Measurements from ENCODE around the gene GCNT2. TPM values are rescaled to one million over a fixed set of nuclear protein-coding genes. Genes with fewer than 3 reads are reported as not detected.
"Not testable (repeated sequence)": the region's sequence is repeated elsewhere in the genome, so short reads cannot be mapped to it uniquely, and the experiment has no call there.

GCNT2 gene
- total RNA-seq, 1 donor from 2014 or later: 71.1 TPM

- TF ChIP-seq CTCF (IDR thresholded peaks at IDR 0.05; ENCODE audit: unreplicated experiment): no peak
- no peak for DNase-seq (ENCODE audit: low spot score)
- Mint-ChIP-seq H3K4me3 (ENCODE audit: unreplicated experiment) (no peak overlapping the region), H3K27ac (ENCODE audit: unreplicated experiment) (no peak overlapping the region), H3K27me3 (ENCODE audit: unreplicated experiment) (peaks cover 3% of the 10 kb centered on the region), H3K4me1 (ENCODE audit: unreplicated experiment) (peaks cover 49% of the 10 kb centered on the region), H3K36me3 (ENCODE audit: low read depth, unreplicated experiment) (peaks cover 32% of the 10 kb centered on the region), H3K9me3 (ENCODE audit: unreplicated experiment) (no peaks in the 10 kb centered on the region)
Observed at GRCh38 chr6:10578723-10579122, 57.6 kb downstream of the GCNT2 start.

GRCh38 chr6:10579803-10580202 lies 58.7 kb downstream of the GCNT2 start:
- Mint-ChIP-seq H3K27me3 (ENCODE audit: unreplicated experiment) (peaks cover 3% of the 10 kb centered on the region), H3K9me3 (ENCODE audit: unreplicated experiment) (no peaks in the 10 kb centered on the region), H3K4me3 (ENCODE audit: unreplicated experiment) (no peak overlapping the region), H3K36me3 (ENCODE audit: low read depth, unreplicated experiment) (peaks cover 26% of the 10 kb centered on the region), H3K4me1 (ENCODE audit: unreplicated experiment) (peaks cover 54% of the 10 kb centered on the region), H3K27ac (ENCODE audit: unreplicated experiment) (no peak overlapping the region)
- no peak for DNase-seq (ENCODE audit: low spot score)
- no peak for TF ChIP-seq CTCF (IDR thresholded peaks at IDR 0.05; ENCODE audit: unreplicated experiment)

GRCh38 chr6:10580570-10580969 lies 59.4 kb downstream of the GCNT2 start:
- peak overlapping the region; percentile 48 for H3K27ac Mint-ChIP-seq (ENCODE audit: unreplicated experiment)
- no peaks in the 10 kb centered on the region for H3K9me3 Mint-ChIP-seq (ENCODE audit: unreplicated experiment)

GRCh38 chr6:10581402-10581801 lies 60.3 kb downstream of the GCNT2 start:
- H3K27ac Mint-ChIP-seq (ENCODE audit: unreplicated experiment); H3K27me3 Mint-ChIP-seq (ENCODE audit: unreplicated experiment); H3K4me3 Mint-ChIP-seq (ENCODE audit: unreplicated experiment); H3K9me3 Mint-ChIP-seq (ENCODE audit: unreplicated experiment); DNase-seq (ENCODE audit: low spot score): not testable (repeated sequence)
- Mint-ChIP-seq H3K4me1 (ENCODE audit: unreplicated experiment) (peaks cover 55% of the 10 kb centered on the region), H3K36me3 (ENCODE audit: low read depth, unreplicated experiment) (peaks cover 30% of the 10 kb centered on the region)

More at GRCh38 chr6:10580570-10580969, 59.4 kb downstream of the GCNT2 start:
- peaks cover 54% of the 10 kb centered on the region for H3K4me1 Mint-ChIP-seq (ENCODE audit: unreplicated experiment)
- peaks cover 3% of the 10 kb centered on the region for H3K27me3 Mint-ChIP-seq (ENCODE audit: unreplicated experiment)
- no peak overlapping the region for H3K4me3 Mint-ChIP-seq (ENCODE audit: unreplicated experiment)
- no peak for TF ChIP-seq CTCF (IDR thresholded peaks at IDR 0.05; ENCODE audit: unreplicated experiment)
- no peak for DNase-seq (ENCODE audit: low spot score)
- H3K36me3 Mint-ChIP-seq (ENCODE audit: low read depth, unreplicated experiment): peaks cover 29% of the 10 kb centered on the region

- H3K4me3 Mint-ChIP-seq (ENCODE audit: unreplicated experiment): peak overlapping the region; percentile 84
- peaks cover 53% of the 10 kb centered on the region for H3K4me1 Mint-ChIP-seq (ENCODE audit: unreplicated experiment)
- peaks cover 5% of the 10 kb centered on the region for H3K27me3 Mint-ChIP-seq (ENCODE audit: unreplicated experiment)
- H3K27ac Mint-ChIP-seq (ENCODE audit: unreplicated experiment): peak overlapping the region; percentile 78
- DNase-seq (ENCODE audit: low spot score): no peak
- no peak for TF ChIP-seq CTCF (IDR thresholded peaks at IDR 0.05; ENCODE audit: unreplicated experiment)
- peaks cover 28% of the 10 kb centered on the region for H3K36me3 Mint-ChIP-seq (ENCODE audit: low read depth, unreplicated experiment)
- no peaks in the 10 kb centered on the region for H3K9me3 Mint-ChIP-seq (ENCODE audit: unreplicated experiment)
Observed at GRCh38 chr6:10582774-10583508, 61.8 kb downstream of the GCNT2 start.

Data from endothelial cell (in vitro differentiated cells).